Testis (tissue), 3 donors: ENCODE measurements around the gene TRMT61B. TPM values are rescaled to one million over a fixed set of nuclear protein-coding genes. Genes with fewer than 3 reads are reported as not detected.

Source experiments
- DNase-seq: peaks from one replicate; pipeline ENCODE4 v3.0.0-alpha.2; 2019
- H3K27ac ChIP-seq, 2 donors: fragments of 200-600 bp; sonication (generic); one replicate each; pipeline ENCODE4 v1.5.1; 2019
- H3K27me3 ChIP-seq: fragments of 200-600 bp; sonication (generic); one replicate; pipeline ENCODE4 v1.5.1; 2019
- H3K36me3 ChIP-seq: fragments of 200-600 bp; sonication (generic); one replicate; pipeline ENCODE4 v1.5.1; 2017; ENCODE audit warnings: low read depth; ENCODE audit errors: missing control alignments
- H3K4me1 ChIP-seq: fragments of 200-600 bp; sonication (generic); one replicate; pipeline ENCODE4 v1.5.1; 2019
- H3K4me3 ChIP-seq, 2 donors: fragments of 200-600 bp; sonication (generic); one replicate each; pipeline ENCODE4 v1.5.1; 2017 to 2019
- H3K9me3 ChIP-seq: fragments of 200-600 bp; sonication (generic); one replicate; pipeline ENCODE4 v1.5.1; 2017
- POLR2A ChIP-seq: fragments of 450-650 bp; IDR thresholded peaks from one replicate; pipeline ENCODE4 v1.6.1; 2017; ENCODE audit warnings: antibody characterized with exemption, mild to moderate bottlenecking, moderate library complexity
- whole genome bisulfite sequencing, 2 donors: methylation state at CpG; one replicate each; pipeline ENCODE4 v1.1.5; 2018; 5-methylcytosine and 5-hydroxymethylcytosine counted together
- intact Hi-C: fragments of 100-400 bp; cut with DNase I; formaldehyde crosslinking; loops from one replicate; pipeline ENCODE4 v1.15.1; 2023; ENCODE audit warnings: low total_unique reads
- polyA plus RNA-seq: library from polyadenylated mRNA; stranded (reverse); fragments of 350-450 nt; fragmentation: Illumina TruSeq; extraction: RNeasy Lipid Tissue Mini Kit (QIAGEN cat#74804); gene quantifications from one replicate; pipeline ENCODE4 v1.2.3, GENCODE V29; 2014; ENCODE audit warnings: low read depth, low replicate concordance; ENCODE audit not compliant: insufficient read depth
- total RNA-seq, 2 donors: library from RNA; depleted of rRNA; stranded (reverse); fragments of >200 nt; gene quantifications; one replicate each; pipeline ENCODE4 v1.2.3, GENCODE V29; 2016
- TF ChIP-seq, protein P1 (sequence below), 3 experiments: fragments of 450-650 bp in 2 of 3; fragments of 200-600 bp in 1 of 3; sonication (generic) in 1 of 3; IDR thresholded peaks; one replicate each; pipeline ENCODE4 v1.5.1; 2016 to 2019; ENCODE audit warnings: antibody characterized with exemption in 3 of 3, mild to moderate bottlenecking in 2 of 3, moderate library complexity in 1 of 3

TRMT61B gene
- total and polyA plus RNA-seq, 3 donors from 2014 or later = 11.1 to 14.6 (median 13.4) TPM

GRCh38 chr2:28895189-28895893 lies 25.2 kb upstream of the TRMT61B start:
- no peaks in the 10 kb centered on the region for H3K36me3 ChIP-seq
- H3K4me3 ChIP-seq = peak overlapping the region; percentile 91 to 93
- H3K9me3 ChIP-seq = no peaks in the 10 kb centered on the region
- TF ChIP-seq POLR2A = no peak
- TF ChIP-seq, protein P1, sequence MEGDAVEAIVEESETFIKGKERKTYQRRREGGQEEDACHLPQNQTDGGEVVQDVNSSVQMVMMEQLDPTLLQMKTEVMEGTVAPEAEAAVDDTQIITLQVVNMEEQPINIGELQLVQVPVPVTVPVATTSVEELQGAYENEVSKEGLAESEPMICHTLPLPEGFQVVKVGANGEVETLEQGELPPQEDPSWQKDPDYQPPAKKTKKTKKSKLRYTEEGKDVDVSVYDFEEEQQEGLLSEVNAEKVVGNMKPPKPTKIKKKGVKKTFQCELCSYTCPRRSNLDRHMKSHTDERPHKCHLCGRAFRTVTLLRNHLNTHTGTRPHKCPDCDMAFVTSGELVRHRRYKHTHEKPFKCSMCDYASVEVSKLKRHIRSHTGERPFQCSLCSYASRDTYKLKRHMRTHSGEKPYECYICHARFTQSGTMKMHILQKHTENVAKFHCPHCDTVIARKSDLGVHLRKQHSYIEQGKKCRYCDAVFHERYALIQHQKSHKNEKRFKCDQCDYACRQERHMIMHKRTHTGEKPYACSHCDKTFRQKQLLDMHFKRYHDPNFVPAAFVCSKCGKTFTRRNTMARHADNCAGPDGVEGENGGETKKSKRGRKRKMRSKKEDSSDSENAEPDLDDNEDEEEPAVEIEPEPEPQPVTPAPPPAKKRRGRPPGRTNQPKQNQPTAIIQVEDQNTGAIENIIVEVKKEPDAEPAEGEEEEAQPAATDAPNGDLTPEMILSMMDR (IDR thresholded peaks at IDR 0.05) = no peak
- 0 to 1% methylated on average over 19 of the region's 19 CpGs for WGBS, 2 donors
- intact Hi-C loops = no loop called here
- DNase-seq = peak; percentile 33
- H3K4me1 ChIP-seq = peaks cover 19% of the 10 kb centered on the region
- no peaks in the 10 kb centered on the region for H3K27me3 ChIP-seq
- peak overlapping the region; percentile 51 for H3K27ac ChIP-seq

DNA sequence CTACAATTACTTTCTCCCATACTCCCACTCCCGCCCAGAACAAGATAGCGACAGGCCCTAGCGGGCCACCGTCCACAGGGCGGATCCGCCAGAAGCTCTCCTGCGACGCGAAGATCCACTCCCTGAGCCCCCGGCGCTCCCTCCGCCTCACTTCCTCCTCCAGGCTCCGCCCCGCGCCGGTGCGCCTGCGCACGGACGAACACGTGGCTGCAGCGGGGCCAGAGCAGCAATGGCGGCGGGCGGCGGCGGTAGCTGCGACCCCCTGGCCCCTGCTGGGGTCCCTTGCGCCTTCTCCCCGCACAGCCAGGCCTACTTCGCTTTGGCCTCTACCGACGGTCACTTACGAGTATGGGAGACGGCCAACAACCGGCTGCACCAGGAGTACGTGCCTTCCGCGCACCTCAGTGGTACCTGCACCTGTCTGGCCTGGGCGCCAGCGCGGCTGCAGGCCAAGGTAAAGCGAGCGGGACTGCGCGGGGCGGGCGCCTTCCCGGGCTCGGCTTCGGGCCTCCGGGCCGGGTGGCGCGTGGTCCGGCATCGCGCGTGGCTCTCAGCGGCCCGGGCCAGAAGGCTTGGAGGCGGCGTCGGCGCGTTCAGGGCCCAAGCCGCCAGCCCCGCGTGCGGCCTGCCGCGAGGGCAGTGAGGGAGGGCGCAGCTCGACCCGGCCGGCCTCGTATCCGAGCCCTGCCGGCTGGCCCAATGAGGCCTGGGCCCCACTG lies 24.5 kb upstream of the TRMT61B start, which contains the start of gene WDR43:
TSS of gene WDR43 (plus strand) at position 198 of the 719 bp plus-strand sequence. CDS start at position 230, 32 bp downstream.
- H3K36me3 ChIP-seq = no peaks in the 10 kb centered on the region
- TF ChIP-seq, protein P1 (IDR thresholded peaks at IDR 0.05) = peak in 1 of 3 experiments; percentile 18
- no peak for TF ChIP-seq POLR2A
- no peaks in the 10 kb centered on the region for H3K9me3 ChIP-seq
- DNase-seq = peak; percentile 98
- WGBS, 2 donors = 1% methylated on average over 16 to 56 of the region's 79 CpGs
- peak within 1 kb of the TSS; percentile 91 to 93 for H3K4me3 ChIP-seq
- H3K4me1 ChIP-seq = peaks cover 19% of the 10 kb centered on the region
- H3K27ac ChIP-seq = peak within 1 kb of the TSS; percentile 51 to 71
- H3K27me3 ChIP-seq = no peaks in the 10 kb centered on the region
- intact Hi-C loops = no loop called here

GRCh38 chr2:28893488-28893887 lies 23.4 kb upstream of the TRMT61B start:
- Histone ChIP-seq H3K4me1 (peaks cover 17% of the 10 kb centered on the region), H3K27me3 (no peaks in the 10 kb centered on the region), H3K27ac (no peak overlapping the region), H3K36me3 (no peaks in the 10 kb centered on the region), H3K9me3 (no peaks in the 10 kb centered on the region), H3K4me3 (peak overlapping the region; percentile 91 to 93)
- WGBS, 2 donors = 47 to 62% methylated on average over 21 of the region's 21 CpGs
- peak; percentile 33 for DNase-seq
- TF ChIP-seq, protein P1 (IDR thresholded peaks at IDR 0.05) = no peak
- no peak for TF ChIP-seq POLR2A
- intact Hi-C loops = no loop called here

DNA sequence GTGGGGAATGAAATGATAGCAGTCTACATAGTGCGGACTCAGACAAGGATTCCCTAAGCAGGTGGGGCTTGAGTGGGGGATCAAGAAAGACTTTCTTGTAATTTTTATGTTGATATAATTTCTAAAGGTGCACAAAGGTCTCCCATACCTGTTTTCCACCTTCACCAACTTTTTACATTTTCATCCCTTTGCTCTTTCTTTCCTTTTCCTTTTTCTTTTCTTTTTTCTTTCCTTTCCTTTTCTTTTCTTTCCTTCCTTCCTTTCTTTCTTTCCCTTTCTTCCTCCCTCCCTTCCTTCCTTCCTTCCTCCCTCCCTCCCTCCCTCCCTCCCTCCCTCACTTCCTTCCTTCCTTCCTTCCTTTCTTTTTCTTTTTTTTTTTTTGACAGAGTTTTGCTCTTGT lies 10.1 kb upstream of the TRMT61B start:
- no peak overlapping the region for H3K4me3 ChIP-seq
- H3K27me3 ChIP-seq = no peaks in the 10 kb centered on the region
- H3K36me3 ChIP-seq = no peaks in the 10 kb centered on the region
- TF ChIP-seq, protein P1 (IDR thresholded peaks at IDR 0.05) = no peak
- no peak for TF ChIP-seq POLR2A
- 86 to 88% methylated on average over 1 of the region's 1 CpG for WGBS, 2 donors
- intact Hi-C loops = no loop called here
- no peaks in the 10 kb centered on the region for H3K9me3 ChIP-seq
- no peaks in the 10 kb centered on the region for H3K4me1 ChIP-seq
- no peak overlapping the region for H3K27ac ChIP-seq
- no peak for DNase-seq
